ENCODE measurements around the gene SEMA3G.
A peak's percentile ranks its signal among the peaks of the same experiment; 100 is the strongest.

SEMA3G gene

DNA sequence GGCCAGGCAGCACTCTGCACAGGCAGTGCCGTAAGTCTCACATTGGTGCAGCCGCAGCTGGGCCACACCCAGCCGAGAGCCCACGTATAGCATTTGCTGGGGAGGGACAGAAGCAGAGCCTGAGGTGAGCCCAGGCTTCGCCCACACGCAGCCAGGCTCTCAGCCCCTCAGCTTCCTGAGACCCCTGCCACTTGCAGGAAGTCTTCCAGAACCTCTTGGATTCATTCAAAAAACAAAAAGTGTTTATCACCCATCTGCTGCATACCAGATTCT, 6.9 kb downstream of the SEMA3G start:
- no peaks in the 10 kb centered on the region for H3K27me3 ChIP-seq (ENCODE audit: insufficient read depth, poor library complexity, severe bottlenecking)
- no peak overlapping the region for H3K27ac ChIP-seq (replicated peaks)
- no peak for DNase-seq (ENCODE audit: low read depth in 1 of 2, low spot score in 1 of 2)
- no peak overlapping the region for H3K4me3 ChIP-seq (replicated peaks; ENCODE audit: insufficient read depth, low read length)
- TF ChIP-seq POLR2AphosphoS5 (IDR thresholded peaks at IDR 0.05; ENCODE audit: low read depth) (no peak), GABPA (IDR thresholded peaks at IDR 0.05; ENCODE audit: low read depth) (no peak), SPI1 (IDR thresholded peaks at IDR 0.05; ENCODE audit: borderline replicate concordance, low read depth) (no peak)
- TF ChIP-seq, protein P1, sequence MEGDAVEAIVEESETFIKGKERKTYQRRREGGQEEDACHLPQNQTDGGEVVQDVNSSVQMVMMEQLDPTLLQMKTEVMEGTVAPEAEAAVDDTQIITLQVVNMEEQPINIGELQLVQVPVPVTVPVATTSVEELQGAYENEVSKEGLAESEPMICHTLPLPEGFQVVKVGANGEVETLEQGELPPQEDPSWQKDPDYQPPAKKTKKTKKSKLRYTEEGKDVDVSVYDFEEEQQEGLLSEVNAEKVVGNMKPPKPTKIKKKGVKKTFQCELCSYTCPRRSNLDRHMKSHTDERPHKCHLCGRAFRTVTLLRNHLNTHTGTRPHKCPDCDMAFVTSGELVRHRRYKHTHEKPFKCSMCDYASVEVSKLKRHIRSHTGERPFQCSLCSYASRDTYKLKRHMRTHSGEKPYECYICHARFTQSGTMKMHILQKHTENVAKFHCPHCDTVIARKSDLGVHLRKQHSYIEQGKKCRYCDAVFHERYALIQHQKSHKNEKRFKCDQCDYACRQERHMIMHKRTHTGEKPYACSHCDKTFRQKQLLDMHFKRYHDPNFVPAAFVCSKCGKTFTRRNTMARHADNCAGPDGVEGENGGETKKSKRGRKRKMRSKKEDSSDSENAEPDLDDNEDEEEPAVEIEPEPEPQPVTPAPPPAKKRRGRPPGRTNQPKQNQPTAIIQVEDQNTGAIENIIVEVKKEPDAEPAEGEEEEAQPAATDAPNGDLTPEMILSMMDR (IDR thresholded peaks at IDR 0.05; ENCODE audit: insufficient read depth, low read length), result no peak
- TF ChIP-seq, protein P2, sequence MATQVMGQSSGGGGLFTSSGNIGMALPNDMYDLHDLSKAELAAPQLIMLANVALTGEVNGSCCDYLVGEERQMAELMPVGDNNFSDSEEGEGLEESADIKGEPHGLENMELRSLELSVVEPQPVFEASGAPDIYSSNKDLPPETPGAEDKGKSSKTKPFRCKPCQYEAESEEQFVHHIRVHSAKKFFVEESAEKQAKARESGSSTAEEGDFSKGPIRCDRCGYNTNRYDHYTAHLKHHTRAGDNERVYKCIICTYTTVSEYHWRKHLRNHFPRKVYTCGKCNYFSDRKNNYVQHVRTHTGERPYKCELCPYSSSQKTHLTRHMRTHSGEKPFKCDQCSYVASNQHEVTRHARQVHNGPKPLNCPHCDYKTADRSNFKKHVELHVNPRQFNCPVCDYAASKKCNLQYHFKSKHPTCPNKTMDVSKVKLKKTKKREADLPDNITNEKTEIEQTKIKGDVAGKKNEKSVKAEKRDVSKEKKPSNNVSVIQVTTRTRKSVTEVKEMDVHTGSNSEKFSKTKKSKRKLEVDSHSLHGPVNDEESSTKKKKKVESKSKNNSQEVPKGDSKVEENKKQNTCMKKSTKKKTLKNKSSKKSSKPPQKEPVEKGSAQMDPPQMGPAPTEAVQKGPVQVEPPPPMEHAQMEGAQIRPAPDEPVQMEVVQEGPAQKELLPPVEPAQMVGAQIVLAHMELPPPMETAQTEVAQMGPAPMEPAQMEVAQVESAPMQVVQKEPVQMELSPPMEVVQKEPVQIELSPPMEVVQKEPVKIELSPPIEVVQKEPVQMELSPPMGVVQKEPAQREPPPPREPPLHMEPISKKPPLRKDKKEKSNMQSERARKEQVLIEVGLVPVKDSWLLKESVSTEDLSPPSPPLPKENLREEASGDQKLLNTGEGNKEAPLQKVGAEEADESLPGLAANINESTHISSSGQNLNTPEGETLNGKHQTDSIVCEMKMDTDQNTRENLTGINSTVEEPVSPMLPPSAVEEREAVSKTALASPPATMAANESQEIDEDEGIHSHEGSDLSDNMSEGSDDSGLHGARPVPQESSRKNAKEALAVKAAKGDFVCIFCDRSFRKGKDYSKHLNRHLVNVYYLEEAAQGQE (IDR thresholded peaks at IDR 0.05; ENCODE audit: insufficient replicate concordance, low read depth), result no peak

- no peak for DNase-seq (ENCODE audit: low read depth in 1 of 2, low spot score in 1 of 2)
- TF ChIP-seq GABPA (IDR thresholded peaks at IDR 0.05; ENCODE audit: low read depth), result no peak
- TF ChIP-seq, protein P2 (IDR thresholded peaks at IDR 0.05; ENCODE audit: insufficient replicate concordance, low read depth), result no peak
- TF ChIP-seq, protein P1 (IDR thresholded peaks at IDR 0.05; ENCODE audit: insufficient read depth, low read length), result no peak
- TF ChIP-seq POLR2AphosphoS5 (IDR thresholded peaks at IDR 0.05; ENCODE audit: low read depth), result no peak
- TF ChIP-seq SPI1 (IDR thresholded peaks at IDR 0.05; ENCODE audit: borderline replicate concordance, low read depth), result no peak
- Histone ChIP-seq H3K4me3 (replicated peaks; ENCODE audit: insufficient read depth, low read length) (no peak overlapping the region), H3K27me3 (ENCODE audit: insufficient read depth, poor library complexity, severe bottlenecking) (no peaks in the 10 kb centered on the region), H3K27ac (replicated peaks) (peak overlapping the region; percentile 20; the same call in 1 of the 2 replicates)
These were observed 7.4 kb downstream of the SEMA3G start for GRCh38 chr3:52437326-52438103.

DNA sequence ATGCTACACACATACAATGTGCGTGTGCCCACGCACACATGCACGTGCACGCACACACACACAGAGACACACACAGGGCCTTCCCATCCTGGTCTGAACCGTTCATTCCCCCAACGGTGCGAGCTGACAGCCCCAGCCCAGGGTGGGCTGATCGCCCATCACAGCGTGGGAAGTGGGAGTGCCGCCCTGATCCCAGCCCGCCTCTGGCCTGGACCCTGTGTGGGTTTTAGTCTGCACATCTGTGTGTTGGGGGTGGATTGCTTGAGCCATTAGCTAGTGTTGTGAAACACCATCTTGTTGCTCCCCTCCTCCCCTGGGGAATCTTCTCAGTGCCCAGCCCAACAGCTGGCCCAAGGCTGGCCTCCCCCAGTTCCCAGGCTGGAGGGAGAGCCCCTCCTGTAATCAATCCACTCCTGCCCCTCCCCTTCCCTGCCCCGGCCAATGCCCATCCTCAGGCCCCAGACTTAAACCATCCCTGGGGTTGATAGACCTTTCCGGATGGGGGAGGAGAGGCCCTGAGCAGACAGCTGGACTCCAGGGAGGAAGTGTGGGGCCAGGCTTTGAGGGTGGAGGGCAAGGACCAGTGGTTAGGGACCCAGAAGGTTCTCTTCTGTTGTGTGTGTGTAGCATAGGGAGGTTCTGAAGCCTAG, 8.3 kb downstream of the SEMA3G start:
- no peaks in the 10 kb centered on the region for H3K27me3 ChIP-seq (ENCODE audit: insufficient read depth, poor library complexity, severe bottlenecking)
- H3K4me3 ChIP-seq (replicated peaks; ENCODE audit: insufficient read depth, low read length), result no peak overlapping the region
- peak; percentile 50; the same call in 1 of the 2 replicates for TF ChIP-seq SPI1 (IDR thresholded peaks at IDR 0.05; ENCODE audit: borderline replicate concordance, low read depth)
- TF ChIP-seq, protein P2 (IDR thresholded peaks at IDR 0.05; ENCODE audit: insufficient replicate concordance, low read depth), result no peak
- TF ChIP-seq POLR2AphosphoS5 (IDR thresholded peaks at IDR 0.05; ENCODE audit: low read depth), result no peak
- TF ChIP-seq, protein P1 (IDR thresholded peaks at IDR 0.05; ENCODE audit: insufficient read depth, low read length), result no peak
- no peak for TF ChIP-seq GABPA (IDR thresholded peaks at IDR 0.05; ENCODE audit: low read depth)
- peak; percentile 48 to 52 for DNase-seq (ENCODE audit: low read depth in 1 of 2, low spot score in 1 of 2)
- peak overlapping the region; percentile 20 for H3K27ac ChIP-seq (replicated peaks)

All from HL-60 (cell line).